Smooth muscle cell (in vitro differentiated cells): Measurements from ENCODE around the gene SLC38A8. TPM values are rescaled to one million over a fixed set of nuclear protein-coding genes. Genes with fewer than 3 reads are reported as not detected.

Experiments
- DNase-seq: peaks from one replicate; lab custom pipeline; 2025; ENCODE audit not compliant: unreplicated experiment; lab: John Stamatoyannopoulos, UW
- H2AFZ ChIP-seq: fragments of 200-600 bp; sonication (generic); 2 replicates; pipeline ENCODE4 v1.6.0; 2016; ENCODE audit warnings: antibody characterized with exemption, low read depth, mild to moderate bottlenecking
- H3F3A ChIP-seq: fragments of 200-600 bp; sonication (generic); 2 replicates; pipeline ENCODE4 v1.6.0; 2017; ENCODE audit warnings: antibody characterized with exemption, low read depth
- H3K27ac ChIP-seq: fragments of 200-600 bp; sonication (generic); 2 replicates; pipeline ENCODE4 v1.5.1; 2016; ENCODE audit warnings: low read depth, mild to moderate bottlenecking
- H3K27me3 ChIP-seq: fragments of 200-600 bp; sonication (generic); 2 replicates; pipeline ENCODE4 v1.6.1; 2016; ENCODE audit warnings: low read depth, mild to moderate bottlenecking
- H3K36me3 ChIP-seq: fragments of 200-600 bp; sonication (generic); 2 replicates; pipeline ENCODE4 v1.5.1; 2016; ENCODE audit warnings: low read depth
- H3K4me1 ChIP-seq: fragments of 200-600 bp; sonication (generic); 2 replicates; pipeline ENCODE4 v1.5.1; 2016; ENCODE audit warnings: low read depth
- H3K4me2 ChIP-seq: fragments of 200-600 bp; sonication (generic); 2 replicates; pipeline ENCODE4 v1.6.0; 2016; ENCODE audit warnings: mild to moderate bottlenecking
- H3K4me3 ChIP-seq: fragments of 200-600 bp; sonication (generic); 2 replicates; pipeline ENCODE4 v1.5.1; 2016; ENCODE audit warnings: mild to moderate bottlenecking
- H3K79me2 ChIP-seq: fragments of 200-600 bp; sonication (generic); 2 replicates; pipeline ENCODE4 v1.6.0; 2016; ENCODE audit warnings: low read depth, mild to moderate bottlenecking
- H3K9ac ChIP-seq: fragments of 200-600 bp; sonication (generic); 2 replicates; pipeline ENCODE4 v1.6.0; 2016; ENCODE audit warnings: low read depth
- H3K9me3 ChIP-seq: fragments of 200-600 bp; sonication (generic); replicated peaks from 2 replicates; pipeline ENCODE4 v1.5.1; 2016; ENCODE audit warnings: low read depth
- H4K20me1 ChIP-seq: fragments of 200-600 bp; sonication (generic); 2 replicates; pipeline ENCODE4 v1.6.0; 2016; ENCODE audit warnings: low read depth
- WGBS: methylation state at CpG from one replicate; pipeline ENCODE4 v1.1.7; 2016; ENCODE audit warnings: low lambda C conversion rate; 5-methylcytosine and 5-hydroxymethylcytosine counted together
- polyA plus RNA-seq: library from polyadenylated mRNA; unstranded; fragments of >200 nt; fragmentation: Nextera tagmentation; extraction: Ambion mirVana; gene quantifications from 2 replicates; pipeline ENCODE4 v1.2.1, GENCODE V29; 2016
- total RNA-seq: library from RNA; depleted of rRNA; stranded (reverse); fragments of >200 nt; gene quantifications from 2 replicates; pipeline ENCODE4 v1.2.3, GENCODE V29; 2014
- TF ChIP-seq, protein P1 (sequence below): fragments of 200-600 bp; sonication (generic); IDR thresholded peaks from 2 replicates; pipeline ENCODE4 v1.5.1; 2017; ENCODE audit warnings: borderline replicate concordance, mild to moderate bottlenecking, antibody characterized with exemption; ENCODE audit not compliant: insufficient read depth, poor library complexity, severe bottlenecking

SLC38A8 gene
- total and polyA plus RNA-seq, 2 experiments from 2014 or later: not detected

DNA sequence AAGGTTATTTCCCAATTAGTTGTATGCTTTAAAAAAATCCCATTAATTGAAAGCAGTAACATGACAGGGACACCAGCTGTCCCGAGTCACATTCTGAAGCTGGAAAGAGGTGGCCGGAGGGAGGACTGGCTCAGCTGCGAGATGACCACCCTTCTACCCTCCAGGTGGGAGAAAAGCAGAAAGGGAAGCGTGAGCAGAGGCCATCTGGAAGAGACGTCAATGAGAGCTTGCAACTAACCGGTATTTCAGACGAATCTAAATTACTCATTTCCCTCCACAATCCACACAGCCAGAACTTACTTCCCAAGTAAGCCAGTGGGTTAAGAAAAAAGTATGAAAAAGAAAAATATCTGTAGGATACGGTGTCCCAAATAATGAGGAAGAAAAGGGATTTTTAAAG, 28.5 kb upstream of the SLC38A8 start:
- H3K79me2 ChIP-seq: no peaks in the 10 kb centered on the region
- TF ChIP-seq, protein P1, sequence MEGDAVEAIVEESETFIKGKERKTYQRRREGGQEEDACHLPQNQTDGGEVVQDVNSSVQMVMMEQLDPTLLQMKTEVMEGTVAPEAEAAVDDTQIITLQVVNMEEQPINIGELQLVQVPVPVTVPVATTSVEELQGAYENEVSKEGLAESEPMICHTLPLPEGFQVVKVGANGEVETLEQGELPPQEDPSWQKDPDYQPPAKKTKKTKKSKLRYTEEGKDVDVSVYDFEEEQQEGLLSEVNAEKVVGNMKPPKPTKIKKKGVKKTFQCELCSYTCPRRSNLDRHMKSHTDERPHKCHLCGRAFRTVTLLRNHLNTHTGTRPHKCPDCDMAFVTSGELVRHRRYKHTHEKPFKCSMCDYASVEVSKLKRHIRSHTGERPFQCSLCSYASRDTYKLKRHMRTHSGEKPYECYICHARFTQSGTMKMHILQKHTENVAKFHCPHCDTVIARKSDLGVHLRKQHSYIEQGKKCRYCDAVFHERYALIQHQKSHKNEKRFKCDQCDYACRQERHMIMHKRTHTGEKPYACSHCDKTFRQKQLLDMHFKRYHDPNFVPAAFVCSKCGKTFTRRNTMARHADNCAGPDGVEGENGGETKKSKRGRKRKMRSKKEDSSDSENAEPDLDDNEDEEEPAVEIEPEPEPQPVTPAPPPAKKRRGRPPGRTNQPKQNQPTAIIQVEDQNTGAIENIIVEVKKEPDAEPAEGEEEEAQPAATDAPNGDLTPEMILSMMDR: no peak
- no peaks in the 10 kb centered on the region for H3F3A ChIP-seq
- no peaks in the 10 kb centered on the region for H3K27me3 ChIP-seq
- no peak for DNase-seq
- no peak overlapping the region for H3K27ac ChIP-seq
- 95% methylated on average over 8 of the region's 8 CpGs for WGBS
- H3K4me1 ChIP-seq: no peaks in the 10 kb centered on the region
- peaks cover 3% of the 10 kb centered on the region for H4K20me1 ChIP-seq
- no peak overlapping the region for H3K4me3 ChIP-seq
- H2AFZ ChIP-seq: no peak overlapping the region
- H3K36me3 ChIP-seq: peaks cover 17% of the 10 kb centered on the region
- H3K9me3 ChIP-seq: no peaks in the 10 kb centered on the region
- no peak overlapping the region for H3K9ac ChIP-seq
- no peak overlapping the region for H3K4me2 ChIP-seq

DNA sequence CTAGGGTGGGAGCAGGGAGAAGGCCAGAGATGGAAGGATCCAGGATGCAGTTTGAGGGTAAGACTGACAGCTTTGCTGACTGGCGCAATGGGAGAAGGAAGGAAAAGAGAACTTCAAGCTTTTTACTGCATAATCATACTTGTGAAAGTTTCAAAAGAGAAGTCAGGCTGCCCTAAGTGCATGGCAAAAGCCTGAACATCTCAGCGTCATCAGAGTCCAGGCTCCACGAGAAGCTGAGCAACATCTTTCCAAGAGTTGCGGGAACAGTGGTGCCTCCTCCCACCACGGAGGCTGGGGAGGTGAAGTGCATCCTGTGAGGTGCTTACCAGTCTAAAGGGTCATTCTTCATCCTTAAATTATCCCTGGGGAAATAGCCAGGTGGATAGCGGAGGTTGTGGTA, 26.9 kb upstream of the SLC38A8 start:
- Histone ChIP-seq H3K27me3 (no peaks in the 10 kb centered on the region), H3K4me2 (no peak overlapping the region), H2AFZ (no peak overlapping the region), H3K4me1 (no peaks in the 10 kb centered on the region), H3K9me3 (no peaks in the 10 kb centered on the region), H3K9ac (no peak overlapping the region), H4K20me1 (no peaks in the 10 kb centered on the region), H3K79me2 (no peaks in the 10 kb centered on the region), H3K27ac (no peak overlapping the region), H3K4me3 (no peak overlapping the region), H3F3A (no peaks in the 10 kb centered on the region), H3K36me3 (peaks cover 18% of the 10 kb centered on the region)
- WGBS: 95% methylated on average over 6 of the region's 6 CpGs
- TF ChIP-seq, protein P1: no peak
- no peak for DNase-seq

DNA sequence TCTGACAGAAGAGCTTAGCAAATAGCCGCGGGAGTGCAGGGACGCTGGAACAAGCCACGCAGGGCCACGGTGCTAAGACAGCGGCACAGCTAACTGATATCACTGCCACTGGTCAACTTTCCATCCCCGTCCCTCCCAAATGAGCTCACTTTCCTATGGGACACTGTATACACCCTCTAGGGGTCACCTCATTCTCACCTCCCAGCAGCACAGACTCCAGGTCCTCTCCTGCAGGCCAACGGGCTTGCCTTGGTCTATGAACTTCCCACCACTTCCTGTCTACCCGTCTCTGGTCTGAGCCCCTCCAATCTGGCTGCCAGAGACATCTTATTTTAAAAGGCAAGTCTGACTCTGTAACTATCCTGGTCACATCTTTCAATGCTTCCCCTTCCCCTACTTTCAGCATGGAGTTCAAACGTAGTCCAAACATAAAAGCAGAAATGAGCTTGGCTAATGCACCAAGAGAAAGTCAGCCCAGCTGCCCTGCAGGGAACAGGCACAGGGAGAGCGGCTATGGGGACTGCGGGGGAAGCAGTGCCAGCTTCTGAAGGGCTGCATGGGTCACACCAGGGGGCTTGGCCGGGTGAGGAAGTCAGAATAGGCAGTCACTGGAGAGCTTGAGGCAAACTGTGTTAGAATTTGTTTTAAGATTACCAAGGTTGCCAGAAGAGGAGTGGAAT, 26.3 kb upstream of the SLC38A8 start:
- TF ChIP-seq, protein P1: no peak
- H2AFZ ChIP-seq: no peak overlapping the region
- WGBS: 93% methylated on average over 13 of the region's 13 CpGs

DNA sequence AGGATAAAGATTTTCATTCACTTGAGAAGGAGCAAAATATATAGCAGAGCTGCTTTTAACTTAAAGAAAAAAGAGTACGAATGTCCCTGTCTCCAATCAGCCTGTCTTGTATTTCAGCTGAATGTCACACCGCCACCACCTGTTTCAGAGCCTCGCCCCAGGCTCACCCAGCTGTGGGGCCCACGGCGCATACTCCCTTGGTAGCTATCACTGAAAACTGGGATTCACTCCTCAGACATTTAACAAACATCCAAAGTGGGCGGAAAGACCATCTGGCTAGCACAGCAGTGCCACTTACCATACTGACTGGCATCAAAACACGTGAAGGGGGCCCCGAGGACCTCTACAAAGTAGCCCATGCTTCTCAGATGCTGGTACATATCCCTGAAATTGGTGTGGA, 25.4 kb upstream of the SLC38A8 start:
- no peaks in the 10 kb centered on the region for H3F3A ChIP-seq
- H3K27me3 ChIP-seq: no peaks in the 10 kb centered on the region
- H3K4me3 ChIP-seq: no peak overlapping the region
- no peaks in the 10 kb centered on the region for H3K79me2 ChIP-seq
- no peak overlapping the region for H2AFZ ChIP-seq
- H3K4me1 ChIP-seq: no peaks in the 10 kb centered on the region
- no peak overlapping the region for H3K27ac ChIP-seq
- H3K9ac ChIP-seq: no peak overlapping the region
- WGBS: 97% methylated on average over 8 of the region's 8 CpGs
- DNase-seq: no peak
- no peaks in the 10 kb centered on the region for H4K20me1 ChIP-seq
- H3K4me2 ChIP-seq: no peak overlapping the region
- TF ChIP-seq, protein P1: no peak
- H3K9me3 ChIP-seq: no peaks in the 10 kb centered on the region
- H3K36me3 ChIP-seq: peaks cover 12% of the 10 kb centered on the region

More for the DNA sequence above, 26.3 kb upstream of the SLC38A8 start:
- Histone ChIP-seq H3K9ac (no peak overlapping the region), H4K20me1 (no peaks in the 10 kb centered on the region), H3K4me3 (no peak overlapping the region), H3K36me3 (peaks cover 12% of the 10 kb centered on the region), H3K9me3 (no peaks in the 10 kb centered on the region), H3K27me3 (no peaks in the 10 kb centered on the region), H3K4me2 (no peak overlapping the region), H3F3A (no peaks in the 10 kb centered on the region), H3K27ac (no peak overlapping the region), H3K79me2 (no peaks in the 10 kb centered on the region), H3K4me1 (no peaks in the 10 kb centered on the region)
- DNase-seq: no peak
